Peyer's patch (tissue), 4 donors: ENCODE data around the gene GPR132. TPM values are rescaled to one million over a fixed set of nuclear protein-coding genes. Genes with fewer than 3 reads are reported as not detected.

Source experiments
- DNase-seq, 3 donors: peaks; one replicate each; pipeline ENCODE4 v3.0.0-alpha.2; 2017 to 2019
- H3K27ac ChIP-seq, 4 donors: fragments of 200-600 bp; sonication (generic); one replicate each; pipeline ENCODE4 v1.5.1; 2016 to 2019
- H3K27me3 ChIP-seq, 2 donors: fragments of 200-600 bp; sonication (generic); one replicate each; pipeline ENCODE4 v1.5.1; 2019
- H3K36me3 ChIP-seq, 3 donors: fragments of 200-600 bp; sonication (generic); one replicate each; pipeline ENCODE4 v1.5.1; 2016 to 2019
- H3K4me1 ChIP-seq, 4 donors: fragments of 200-600 bp; sonication (generic); one replicate each; pipeline ENCODE4 v1.5.1; 2016 to 2019
- H3K4me3 ChIP-seq, 4 donors: fragments of 200-600 bp; sonication (generic); 1 replicate in 3 of 4; 2 replicates in 1 of 4; pipeline ENCODE4 v1.5.1; 2016 to 2019; ENCODE audit warnings: mild to moderate bottlenecking in 1 of 4
- H3K9me3 ChIP-seq, 4 donors: fragments of 200-600 bp; sonication (generic); one replicate each; pipeline ENCODE4 v1.5.1; 2016 to 2019; ENCODE audit warnings: mild to moderate bottlenecking in 1 of 4
- POLR2A ChIP-seq, 2 donors: fragments of 450-650 bp; IDR thresholded peaks; one replicate each; pipeline ENCODE4 v1.5.1; 2017; ENCODE audit warnings: antibody characterized with exemption in 2 of 2, mild to moderate bottlenecking in 2 of 2, moderate library complexity in 2 of 2
- total RNA-seq, 4 donors: library from RNA; depleted of rRNA; stranded (reverse); fragments of >200 nt; gene quantifications; one replicate each; pipeline ENCODE4 v1.1.0, GENCODE V29; 2016
- TF ChIP-seq, protein P1 (sequence below), 6 experiments: fragments of 450-650 bp in 4 of 6; fragments of 200-600 bp in 2 of 6; sonication (generic) in 1 of 6; IDR thresholded peaks; one replicate each; pipeline ENCODE4 v1.5.1; 2017 to 2019; ENCODE audit warnings: antibody characterized with exemption in 6 of 6, mild to moderate bottlenecking in 3 of 6, moderate library complexity in 1 of 6

GPR132 gene
- total RNA-seq, 4 donors from 2014 or later: 1.5 to 29.7 (median 4.2) TPM

DNA sequence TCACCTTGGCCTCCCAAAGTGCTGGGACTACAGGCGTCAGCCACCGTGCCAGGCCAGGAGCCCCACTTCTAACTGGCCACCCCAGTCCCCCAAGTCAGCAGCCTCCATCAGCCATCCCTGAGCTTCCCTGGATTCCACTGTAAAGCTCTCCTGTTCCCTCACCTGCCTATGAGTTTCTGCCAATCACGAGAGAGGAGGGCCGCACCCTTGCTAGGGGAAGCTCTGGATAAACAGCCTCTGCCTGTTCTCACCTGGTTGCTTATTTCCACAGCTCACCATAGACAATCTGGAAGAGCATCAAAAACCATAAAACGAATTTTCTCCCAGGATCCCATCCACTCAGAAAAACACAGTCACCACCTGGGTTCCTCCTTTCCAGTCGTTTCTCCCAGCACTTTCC lies 49.3 kb downstream of the GPR132 start:
- Histone ChIP-seq H3K27me3 (no peaks in the 10 kb centered on the region), H3K27ac (no peak overlapping the region), H3K4me1 (peaks cover 0 to 30% (median 16%) of the 10 kb centered on the region in 4 donors), H3K9me3 (no peaks in the 10 kb centered on the region), H3K36me3 (peaks cover 0 to 5% (median 0%) of the 10 kb centered on the region in 3 donors), H3K4me3 (no peak overlapping the region)
- TF ChIP-seq, protein P1, sequence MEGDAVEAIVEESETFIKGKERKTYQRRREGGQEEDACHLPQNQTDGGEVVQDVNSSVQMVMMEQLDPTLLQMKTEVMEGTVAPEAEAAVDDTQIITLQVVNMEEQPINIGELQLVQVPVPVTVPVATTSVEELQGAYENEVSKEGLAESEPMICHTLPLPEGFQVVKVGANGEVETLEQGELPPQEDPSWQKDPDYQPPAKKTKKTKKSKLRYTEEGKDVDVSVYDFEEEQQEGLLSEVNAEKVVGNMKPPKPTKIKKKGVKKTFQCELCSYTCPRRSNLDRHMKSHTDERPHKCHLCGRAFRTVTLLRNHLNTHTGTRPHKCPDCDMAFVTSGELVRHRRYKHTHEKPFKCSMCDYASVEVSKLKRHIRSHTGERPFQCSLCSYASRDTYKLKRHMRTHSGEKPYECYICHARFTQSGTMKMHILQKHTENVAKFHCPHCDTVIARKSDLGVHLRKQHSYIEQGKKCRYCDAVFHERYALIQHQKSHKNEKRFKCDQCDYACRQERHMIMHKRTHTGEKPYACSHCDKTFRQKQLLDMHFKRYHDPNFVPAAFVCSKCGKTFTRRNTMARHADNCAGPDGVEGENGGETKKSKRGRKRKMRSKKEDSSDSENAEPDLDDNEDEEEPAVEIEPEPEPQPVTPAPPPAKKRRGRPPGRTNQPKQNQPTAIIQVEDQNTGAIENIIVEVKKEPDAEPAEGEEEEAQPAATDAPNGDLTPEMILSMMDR (IDR thresholded peaks at IDR 0.05): no peak
- TF ChIP-seq POLR2A (IDR thresholded peaks at IDR 0.05): no peak
- DNase-seq: no peak

DNA sequence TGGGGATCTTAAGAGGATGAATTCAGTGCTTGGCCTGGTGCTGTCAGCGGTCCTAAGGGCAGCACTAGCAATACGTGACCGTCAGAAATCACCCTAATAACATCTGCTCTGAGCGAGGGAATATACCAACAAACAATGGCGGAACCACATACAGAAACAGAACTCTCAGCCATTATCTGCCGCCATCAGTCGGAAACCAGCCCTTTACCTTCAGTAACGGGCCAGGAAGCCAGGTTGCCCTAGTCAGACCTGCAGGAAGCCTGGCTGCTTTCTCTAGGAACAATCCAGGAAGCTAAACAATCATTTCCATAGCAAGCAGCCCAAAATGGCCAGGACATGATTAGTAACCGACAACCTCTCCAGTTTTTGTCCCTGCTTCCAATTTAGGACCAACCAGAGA lies 50.0 kb downstream of the GPR132 start:
- Histone ChIP-seq H3K27me3 (no peaks in the 10 kb centered on the region), H3K9me3 (no peaks in the 10 kb centered on the region), H3K4me3 (no peak overlapping the region), H3K27ac (no peak overlapping the region), H3K4me1 (peaks cover 0 to 30% (median 14%) of the 10 kb centered on the region in 4 donors), H3K36me3 (peaks cover 0 to 10% (median 0%) of the 10 kb centered on the region in 3 donors)
- no peak for TF ChIP-seq POLR2A (IDR thresholded peaks at IDR 0.05)
- TF ChIP-seq, protein P1 (IDR thresholded peaks at IDR 0.05): no peak
- DNase-seq: no peak

DNA sequence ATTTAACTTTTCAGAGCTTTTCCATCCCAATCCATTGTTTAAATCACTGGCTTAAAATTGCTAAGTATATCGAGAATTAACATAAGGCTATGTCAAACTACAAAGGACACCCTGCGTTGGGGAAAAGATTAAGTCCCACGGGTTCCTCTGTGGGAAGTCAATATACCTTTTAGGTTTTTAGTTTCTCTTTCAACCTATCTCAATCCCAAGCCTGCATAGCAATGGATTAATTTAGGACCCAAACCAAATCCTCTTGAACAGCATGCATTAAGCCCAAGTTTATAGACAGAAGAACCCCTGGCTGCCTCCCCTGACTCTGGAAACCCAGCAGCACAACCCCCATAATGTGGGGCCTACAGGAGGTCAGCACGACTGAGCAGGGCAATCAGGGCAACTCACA lies 50.6 kb downstream of the GPR132 start:
- no peaks in the 10 kb centered on the region for H3K27me3 ChIP-seq
- H3K4me3 ChIP-seq: no peak overlapping the region
- TF ChIP-seq POLR2A (IDR thresholded peaks at IDR 0.05): no peak
- H3K36me3 ChIP-seq: peaks cover 0 to 16% (median 0%) of the 10 kb centered on the region in 3 donors
- H3K27ac ChIP-seq: no peak overlapping the region
- no peaks in the 10 kb centered on the region for H3K9me3 ChIP-seq
- no peak for DNase-seq
- H3K4me1 ChIP-seq: peaks cover 0 to 24% (median 8%) of the 10 kb centered on the region in 4 donors

DNA sequence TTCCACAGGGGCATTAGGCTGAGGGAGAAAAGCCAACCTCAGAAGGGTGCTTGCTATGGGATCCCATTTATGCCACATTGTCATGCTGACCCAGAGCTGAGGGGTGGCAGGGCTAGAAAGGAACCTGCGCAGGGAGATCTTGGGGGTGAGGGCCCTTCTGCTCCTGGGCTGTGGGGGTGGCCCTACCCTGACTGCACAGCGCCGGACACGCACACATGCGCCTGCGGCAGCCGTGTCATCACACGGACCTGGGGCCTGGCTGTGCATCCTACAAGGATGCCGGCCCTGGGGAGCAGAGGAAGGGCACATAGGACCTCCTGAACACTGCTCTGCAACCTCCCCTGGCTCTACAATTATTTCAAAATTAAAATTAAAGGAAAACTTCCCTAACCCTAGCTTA lies 51.2 kb downstream of the GPR132 start:
- no peak overlapping the region for H3K27ac ChIP-seq
- peaks cover 0 to 18% (median 3%) of the 10 kb centered on the region in 4 donors for H3K4me1 ChIP-seq
- H3K27me3 ChIP-seq: no peaks in the 10 kb centered on the region
- DNase-seq: no peak
- peaks cover 0 to 20% (median 0%) of the 10 kb centered on the region in 3 donors for H3K36me3 ChIP-seq
- no peak overlapping the region for H3K4me3 ChIP-seq
- TF ChIP-seq, protein P1 (IDR thresholded peaks at IDR 0.05): no peak
- no peak for TF ChIP-seq POLR2A (IDR thresholded peaks at IDR 0.05)
- no peaks in the 10 kb centered on the region for H3K9me3 ChIP-seq

DNA sequence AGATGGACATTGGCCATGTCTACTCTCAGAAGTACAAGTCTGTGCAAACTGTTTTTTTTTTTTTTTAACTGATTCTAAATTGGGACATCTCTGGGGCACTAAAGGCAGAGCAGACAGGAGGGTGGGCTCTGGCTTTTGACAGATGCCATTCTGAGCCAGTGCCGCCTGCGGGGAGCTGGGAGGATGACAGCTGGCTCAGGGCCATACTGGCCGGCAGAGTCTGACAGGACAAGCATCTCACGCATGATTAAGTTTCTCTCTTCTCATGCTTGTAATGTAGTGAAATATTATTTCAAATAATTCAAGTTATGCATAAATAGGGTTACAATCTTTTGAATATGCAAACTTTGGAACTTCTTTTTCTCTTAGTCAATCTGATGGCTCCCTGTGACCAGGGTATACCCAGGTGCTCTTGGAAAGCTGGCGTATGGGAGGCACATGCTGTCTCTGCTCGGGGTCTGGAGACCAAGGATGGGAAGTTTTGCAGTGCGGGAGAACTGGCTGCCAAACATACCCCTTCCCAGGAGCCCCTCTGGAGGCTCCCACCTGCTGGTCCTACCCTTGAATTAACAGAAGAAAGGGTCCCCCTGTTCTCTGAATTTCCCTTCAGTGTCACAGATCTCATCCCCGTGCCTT lies 52.0 kb downstream of the GPR132 start:
- no peaks in the 10 kb centered on the region for H3K9me3 ChIP-seq

More for the DNA sequence above, 52.0 kb downstream of the GPR132 start:
- Histone ChIP-seq H3K36me3 (peaks cover 0 to 22% (median 0%) of the 10 kb centered on the region in 3 donors), H3K4me3 (no peak overlapping the region), H3K4me1 (peaks cover 0 to 11% (median 3%) of the 10 kb centered on the region in 4 donors), H3K27ac (no peak overlapping the region), H3K27me3 (no peaks in the 10 kb centered on the region)
- TF ChIP-seq, protein P1 (IDR thresholded peaks at IDR 0.05): no peak
- DNase-seq: no peak
